ENCODE results near the gene TGFB1.
A peak's percentile ranks its signal among the peaks of the same experiment; 100 is the strongest.

The TGFB1 gene

GRCh38 chr19:41339936-41340335 is 13.8 kb downstream of the TGFB1 start:
- DNase-seq: peak; percentile 54

- no peak for DNase-seq
These were observed 18.3 kb downstream of the TGFB1 start for GRCh38 chr19:41335467-41335866.

GRCh38 chr19:41334793-41335192 is 18.9 kb downstream of the TGFB1 start:
- no peak for DNase-seq

GRCh38 chr19:41332468-41332867 is 21.3 kb downstream of the TGFB1 start:
- no peak for DNase-seq

GRCh38 chr19:41332000-41332399 is 21.7 kb downstream of the TGFB1 start:
- DNase-seq: no peak

- peak; percentile 56 for DNase-seq
These were observed 22.6 kb downstream of the TGFB1 start for GRCh38 chr19:41330946-41331678.

- no peak for DNase-seq
These were observed 23.2 kb downstream of the TGFB1 start for GRCh38 chr19:41330481-41330880.

GRCh38 chr19:41328842-41329225 is 24.9 kb downstream of the TGFB1 start:
- no peak for DNase-seq

- DNase-seq: peak; percentile 56
These were observed 25.4 kb downstream of the TGFB1 start for GRCh38 chr19:41328157-41328841.

GRCh38 chr19:41327576-41328156 is 26.1 kb downstream of the TGFB1 start:
- DNase-seq: peak; percentile 62

- DNase-seq: no peak
These were observed 26.6 kb downstream of the TGFB1 start for GRCh38 chr19:41327076-41327575.

- DNase-seq: peak; percentile 81
These were observed 27.6 kb downstream of the TGFB1 start for GRCh38 chr19:41325947-41326706.

GRCh38 chr19:41325640-41325946 is 28.1 kb downstream of the TGFB1 start:
- no peak for DNase-seq

- DNase-seq: peak; percentile 99
These were observed 28.6 kb downstream of the TGFB1 start for GRCh38 chr19:41324921-41325639.

GRCh38 chr19:41324231-41324702 is 29.5 kb downstream of the TGFB1 start:
- DNase-seq: no peak

GRCh38 chr19:41323430-41324125 is 30.1 kb downstream of the TGFB1 start:
- peak; percentile 97 for DNase-seq

GRCh38 chr19:41323023-41323422 is 30.7 kb downstream of the TGFB1 start:
- peak; percentile 91 for DNase-seq

- no peak for DNase-seq
These were observed 31.3 kb downstream of the TGFB1 start for GRCh38 chr19:41322451-41322850.

- peak; percentile 93 for DNase-seq
These were observed 32.0 kb downstream of the TGFB1 start for GRCh38 chr19:41321600-41322270.

GRCh38 chr19:41321204-41321599 is 32.5 kb downstream of the TGFB1 start:
- DNase-seq: no peak

- no peak for DNase-seq
These were observed 33.2 kb downstream of the TGFB1 start for GRCh38 chr19:41320568-41320967.

All from islet precursor cell (in vitro differentiated cells).